HCT116 (cell line): ENCODE results near the gene SEMA3G. TPM values are rescaled to one million over a fixed set of nuclear protein-coding genes. Genes with fewer than 3 reads are reported as not detected.

ENCODE experiments used
- ATAC-seq: fragments of 200-7000 bp; cut with Tn5 transposase; 2 replicates; pipeline ENCODE4 v1.9.1; 2020; ENCODE audit warnings: mild to moderate bottlenecking, moderate library complexity
- BruUV-seq: library from RNA; stranded (reverse); fragments of 400-500 nt; replicated peaks from 2 replicates; lab custom pipeline; 2021; lab: Mats Ljungman, UMichigan
- CTCF ChIA-PET: fragments of 300-600 bp; sonication (Branson Sonifier 250); formaldehyde crosslinking; loops from one replicate; lab custom pipeline; 2021; ENCODE audit warnings: antibody characterized with exemption; lab: Charles Lee
- POLR2A ChIA-PET: fragments of 300-600, 350-600 bp; sonication (Branson Sonifier 250); formaldehyde crosslinking; loops from one replicate; lab custom pipeline; 2021; ENCODE audit warnings: antibody characterized with exemption; lab: Charles Lee
- RAD21 ChIA-PET, 2 experiments: fragments of 300-600 bp; sonication (Branson Sonifier 250); formaldehyde crosslinking; loops; one replicate each; lab custom pipeline; 2023; ENCODE audit warnings: low total read pairs in 2 of 2; ENCODE audit not compliant: uncharacterized antibody in 2 of 2, unreplicated experiment in 2 of 2, low non-redundant PET in 1 of 2; lab: Charles Lee
- DNase-seq: peaks from one replicate; pipeline ENCODE4 v3.0.0-alpha.2; 2010; ENCODE audit warnings: low read depth, low spot score
- H2AFZ ChIP-seq: fragments of 200-600 bp; shearing (Covaris generic), sonication (generic); 2 replicates; pipeline ENCODE4 v1.6.1; 2017; ENCODE audit warnings: low read depth, mixed run types, mixed read lengths, antibody characterized with exemption, low read length; ENCODE audit not compliant: poor library complexity, severe bottlenecking
- H3K27ac ChIP-seq: 2 replicates; pipeline ENCODE4 v1.5.1; 2012; ENCODE audit warnings: low read depth, low read length
- H3K27me3 ChIP-seq: fragments of 200-600 bp; sonication (generic); 2 replicates; pipeline ENCODE4 v1.6.1; 2016; ENCODE audit warnings: mixed run types, low read length, mixed read lengths; ENCODE audit not compliant: insufficient read depth
- H3K36me3 ChIP-seq, 2 experiments: fragments of 200-500 bp in 1 of 2; fragments of 200-600 bp in 1 of 2; sonication (Bioruptor generic) in 1 of 2; sonication (generic) in 1 of 2; 2 replicates each; pipeline versions ENCODE4 v1.5.1 to v1.6.1; 2014 to 2016; ENCODE audit warnings: low read length in 2 of 2, inconsistent platforms in 1 of 2, mixed read lengths in 1 of 2, mixed run types in 1 of 2; ENCODE audit not compliant: insufficient read depth in 2 of 2, control insufficient read depth in 1 of 2
- H3K4me1 ChIP-seq, 2 experiments: fragments of 200-600 bp in 1 of 2; sonication (generic) in 1 of 2; 2 replicates each; pipeline versions ENCODE4 v1.5.1 to v1.6.1; 2012 to 2017; ENCODE audit warnings: low read length in 2 of 2, inconsistent platforms in 1 of 2, mild to moderate bottlenecking in 1 of 2, mixed read lengths in 1 of 2, mixed run types in 1 of 2, moderate library complexity in 1 of 2; ENCODE audit not compliant: insufficient read depth in 2 of 2, control insufficient read depth in 1 of 2
- H3K4me2 ChIP-seq: fragments of 200-600 bp; sonication (generic); 2 replicates; pipeline ENCODE4 v1.6.1; 2017; ENCODE audit warnings: mixed run types, low read length, mixed read lengths
- H3K4me3 ChIP-seq, 2 experiments: fragments of 200-600 bp in 1 of 2; sonication (generic) in 1 of 2; replicated peaks in 1 of 2; 2 replicates each; pipeline ENCODE4 v1.5.1; 2011 to 2016; ENCODE audit warnings: low read length in 2 of 2, control low read depth in 1 of 2, low read depth in 1 of 2, mild to moderate bottlenecking in 1 of 2, mixed read lengths in 1 of 2, mixed run types in 1 of 2
- H3K79me2 ChIP-seq: fragments of 200-600 bp; sonication (generic); 2 replicates; pipeline ENCODE4 v1.6.1; 2017; ENCODE audit warnings: mild to moderate bottlenecking, mixed run types, low read length, moderate library complexity, mixed read lengths; ENCODE audit not compliant: insufficient read depth
- H3K9ac ChIP-seq: fragments of 200-600 bp; sonication (generic); 2 replicates; pipeline ENCODE4 v1.6.1; 2016; ENCODE audit warnings: low read length, mixed read lengths
- H3K9me2 ChIP-seq: fragments of 200-600 bp; sonication (generic), shearing (Covaris generic); 2 replicates; pipeline ENCODE4 v1.6.1; 2017; ENCODE audit warnings: mixed run types, mild to moderate bottlenecking, moderate library complexity; ENCODE audit not compliant: insufficient read depth
- H3K9me3 ChIP-seq, 2 experiments: fragments of 200-500 bp in 1 of 2; fragments of 200-600 bp in 1 of 2; sonication (Bioruptor generic) in 1 of 2; sonication (generic) in 1 of 2; 2 replicates each; pipeline ENCODE4 v1.6.1; 2014 to 2017; ENCODE audit warnings: low read length in 2 of 2, mixed read lengths in 2 of 2, inconsistent platforms in 1 of 2, low read depth in 1 of 2, mild to moderate bottlenecking in 1 of 2, mixed run types in 1 of 2, moderate library complexity in 1 of 2; ENCODE audit not compliant: control insufficient read depth in 1 of 2, insufficient read depth in 1 of 2
- H4K20me1 ChIP-seq: fragments of 200-600 bp; sonication (generic), shearing (Covaris generic); 2 replicates; pipeline ENCODE4 v1.6.1; 2017; ENCODE audit warnings: mixed run types, mild to moderate bottlenecking, moderate library complexity; ENCODE audit not compliant: insufficient read depth
- CBX3 ChIP-seq: IDR thresholded peaks from 2 replicates; pipeline ENCODE4 v1.6.1; 2012; ENCODE audit warnings: low read depth
- EGR1 ChIP-seq: IDR thresholded peaks from 2 replicates; pipeline ENCODE4 v1.6.1; 2012; ENCODE audit warnings: low read depth
- EZH2 ChIP-seq: fragments of 200-600 bp; sonication (generic); IDR thresholded peaks from 2 replicates; pipeline ENCODE4 v1.6.1; 2017; ENCODE audit warnings: antibody characterized with exemption, mixed run types
- EZH2phosphoT487 ChIP-seq: fragments of 200-600 bp; IDR thresholded peaks from 2 replicates; pipeline ENCODE4 v1.6.1; 2018; ENCODE audit warnings: antibody characterized with exemption, borderline replicate concordance
- FOSL1 ChIP-seq: IDR thresholded peaks from 2 replicates; pipeline ENCODE4 v1.6.1; 2012; ENCODE audit warnings: low read depth
- MAX ChIP-seq: IDR thresholded peaks from 2 replicates; pipeline ENCODE4 v1.6.1; 2012
- POLR2A ChIP-seq: IDR thresholded peaks from 2 replicates; pipeline ENCODE4 v1.7.0; 2011; ENCODE audit warnings: borderline replicate concordance; ENCODE audit not compliant: insufficient read depth, insufficient read length; ENCODE audit errors: extremely low read depth
- POLR2AphosphoS5 ChIP-seq: IDR thresholded peaks from 2 replicates; pipeline ENCODE4 v1.6.1; 2011; ENCODE audit warnings: mild to moderate bottlenecking, low read depth, low read length, moderate library complexity
- RAD21 ChIP-seq: IDR thresholded peaks from 2 replicates; pipeline ENCODE4 v1.6.1; 2012; ENCODE audit warnings: low read depth, mild to moderate bottlenecking
- SIN3A ChIP-seq: IDR thresholded peaks from 2 replicates; pipeline ENCODE4 v1.6.1; 2012; ENCODE audit warnings: low read depth
- SP1 ChIP-seq: IDR thresholded peaks from 2 replicates; pipeline ENCODE4 v1.6.1; 2012; ENCODE audit warnings: low read depth
- SRF ChIP-seq: IDR thresholded peaks from 2 replicates; pipeline ENCODE4 v1.6.1; 2012; ENCODE audit warnings: low read depth
- TCF7L2 ChIP-seq: IDR thresholded peaks from 2 replicates; pipeline ENCODE4 v1.7.0; 2011; ENCODE audit warnings: borderline replicate concordance, inconsistent platforms; ENCODE audit not compliant: insufficient read depth, insufficient read length; ENCODE audit errors: extremely low read depth
- YY1 ChIP-seq: IDR thresholded peaks from 2 replicates; pipeline ENCODE4 v1.6.1; 2011; ENCODE audit warnings: low read length, low read depth, moderate library complexity, mild to moderate bottlenecking; ENCODE audit not compliant: insufficient replicate concordance; ENCODE audit errors: extremely low read depth
- ZNF274 ChIP-seq: fragments of 200-500 bp; sonication (Bioruptor generic); IDR thresholded peaks from 2 replicates; pipeline ENCODE4 v1.6.1; 2014; ENCODE audit warnings: mild to moderate bottlenecking, low read depth, low read length, inconsistent platforms
- intact Hi-C: fragments of 100-400 bp; cut with micrococcal nuclease; formaldehyde crosslinking; loops from 2 replicates; pipeline ENCODE4 v1.10.0; 2022
- total RNA-seq: library from RNA; stranded (reverse); gene quantifications from one replicate; pipeline ENCODE4 v1.2.1, GENCODE V29; 2021; ENCODE audit not compliant: unreplicated experiment

SEMA3G gene
- total RNA-seq, 1 experiment from 2014 or later = 4.2 TPM

GRCh38 chr3:52447512-52448355 lies 2.8 kb upstream of the SEMA3G start:
- H3K27ac ChIP-seq = no peak overlapping the region
- peaks cover 23 to 46% of the 10 kb centered on the region in 2 experiments for H3K4me1 ChIP-seq

More at GRCh38 chr3:52447512-52448355, 2.8 kb upstream of the SEMA3G start:
- ChIA-PET CTCF (interaction anchor here (0.9 to 2.0 kb wide), 5 partner anchors 15 to 36 kb away, joined by 3 to 13 read pairs (median 4); no protein-coding TSS in a partner anchor), RAD21 (interaction anchor here in 1 of 2 experiments (0.8 kb wide), 1 partner anchor 35 kb away, joined by 3 read pairs; no protein-coding TSS in a partner anchor), POLR2A (no interaction called here)
- DNase-seq (no peak), ATAC-seq (no peak)
- Histone ChIP-seq H3K4me2 (no peak overlapping the region), H3K9me3 (no peaks in the 10 kb centered on the region), H3K4me3 (no peak overlapping the region), H2AFZ (no peak overlapping the region), H3K9ac (no peak overlapping the region), H3K9me2 (no peaks in the 10 kb centered on the region), H3K36me3 (no peaks in the 10 kb centered on the region), H3K79me2 (no peaks in the 10 kb centered on the region), H3K27me3 (no peaks in the 10 kb centered on the region), H4K20me1 (no peaks in the 10 kb centered on the region)
- no TSS peak for BruUV-seq
- intact Hi-C loops = loop anchor here (1.0 to 5.0 kb wide), 3 partner anchors 19 to 155 kb away; no protein-coding TSS in a partner anchor
- no peak for TF ChIP-seq MAX
- TF ChIP-seq ZNF274 = no peak
- TF ChIP-seq EZH2phosphoT487 = no peak
- no peak for TF ChIP-seq SIN3A
- TF ChIP-seq CBX3 = no peak
- TF ChIP-seq TCF7L2 = no peak
- no peak for TF ChIP-seq POLR2A
- TF ChIP-seq SRF = no peak
- TF ChIP-seq FOSL1 = no peak
- no peak for TF ChIP-seq YY1
- TF ChIP-seq EZH2 = no peak
- TF ChIP-seq SP1 = no peak
- TF ChIP-seq POLR2AphosphoS5 = no peak
- no peak for TF ChIP-seq RAD21
- no peak for TF ChIP-seq EGR1
